Testis (tissue), 2 donors: ENCODE measurements around the gene CDK2AP2.
"Not testable (repeated sequence)": the region's sequence is repeated elsewhere in the genome, so short reads cannot be mapped to it uniquely, and the experiment has no call there.

Experiments
- POLR2A ChIP-seq: fragments of 450-650 bp; IDR thresholded peaks from one replicate; pipeline ENCODE4 v1.6.1; 2017; ENCODE audit warnings: antibody characterized with exemption, mild to moderate bottlenecking, moderate library complexity
- TF ChIP-seq, protein P1 (sequence below), 3 experiments: fragments of 450-650 bp in 2 of 3; fragments of 200-600 bp in 1 of 3; sonication (generic) in 1 of 3; IDR thresholded peaks; one replicate each; pipeline ENCODE4 v1.5.1; 2016 to 2019; ENCODE audit warnings: antibody characterized with exemption in 3 of 3, mild to moderate bottlenecking in 2 of 3, moderate library complexity in 1 of 3

DNA sequence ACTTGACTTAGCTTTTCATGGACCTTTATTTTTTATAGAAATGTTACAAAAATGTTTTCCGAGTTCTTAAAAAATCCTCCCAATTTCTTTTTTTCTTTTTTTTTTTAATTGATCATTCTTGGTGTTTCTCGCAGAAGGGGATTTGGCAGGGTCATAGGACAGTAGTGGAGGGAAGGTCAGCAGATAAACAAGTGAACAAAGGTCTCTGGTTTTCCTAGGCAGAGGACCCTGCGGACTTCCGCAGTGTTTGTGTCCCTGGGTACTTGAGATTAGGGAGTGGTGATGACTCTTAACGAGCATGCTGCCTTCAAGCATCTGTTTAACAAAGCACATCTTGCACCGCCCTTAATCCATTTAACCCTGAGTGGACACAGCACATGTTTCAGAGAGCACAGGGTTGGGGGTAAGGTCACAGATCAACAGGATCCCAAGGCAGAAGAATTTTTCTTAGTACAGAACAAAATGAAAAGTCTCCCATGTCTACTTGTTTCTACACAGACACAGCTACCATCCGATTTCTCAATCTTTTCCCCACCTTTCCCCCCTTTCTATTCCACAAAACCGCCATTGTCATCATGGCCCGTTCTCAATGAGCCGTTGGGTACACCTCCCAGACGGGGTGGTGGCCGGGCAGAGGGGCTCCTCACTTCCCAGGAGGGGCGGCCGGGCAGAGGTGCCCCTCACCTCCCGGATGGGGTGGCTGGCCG is 30.5 kb downstream of the CDK2AP2 start:
- TF ChIP-seq, protein P1, sequence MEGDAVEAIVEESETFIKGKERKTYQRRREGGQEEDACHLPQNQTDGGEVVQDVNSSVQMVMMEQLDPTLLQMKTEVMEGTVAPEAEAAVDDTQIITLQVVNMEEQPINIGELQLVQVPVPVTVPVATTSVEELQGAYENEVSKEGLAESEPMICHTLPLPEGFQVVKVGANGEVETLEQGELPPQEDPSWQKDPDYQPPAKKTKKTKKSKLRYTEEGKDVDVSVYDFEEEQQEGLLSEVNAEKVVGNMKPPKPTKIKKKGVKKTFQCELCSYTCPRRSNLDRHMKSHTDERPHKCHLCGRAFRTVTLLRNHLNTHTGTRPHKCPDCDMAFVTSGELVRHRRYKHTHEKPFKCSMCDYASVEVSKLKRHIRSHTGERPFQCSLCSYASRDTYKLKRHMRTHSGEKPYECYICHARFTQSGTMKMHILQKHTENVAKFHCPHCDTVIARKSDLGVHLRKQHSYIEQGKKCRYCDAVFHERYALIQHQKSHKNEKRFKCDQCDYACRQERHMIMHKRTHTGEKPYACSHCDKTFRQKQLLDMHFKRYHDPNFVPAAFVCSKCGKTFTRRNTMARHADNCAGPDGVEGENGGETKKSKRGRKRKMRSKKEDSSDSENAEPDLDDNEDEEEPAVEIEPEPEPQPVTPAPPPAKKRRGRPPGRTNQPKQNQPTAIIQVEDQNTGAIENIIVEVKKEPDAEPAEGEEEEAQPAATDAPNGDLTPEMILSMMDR (IDR thresholded peaks at IDR 0.05) = not testable (repeated sequence)
- not testable (repeated sequence) for TF ChIP-seq POLR2A
